OCI-LY3 (cell line): Measurements from ENCODE around the gene VPS13D.
"Not testable (repeated sequence)": the region's sequence is repeated elsewhere in the genome, so short reads cannot be mapped to it uniquely, and the experiment has no call there.

Experiments
- H2AFZ ChIP-seq: fragments of 200-600, 300-600 bp; shearing (Covaris generic); 2 replicates; pipeline ENCODE4 v1.6.0; 2014; ENCODE audit warnings: antibody characterized with exemption, low read depth, low read length
- H3K27ac ChIP-seq: fragments of 200-600, 300-600 bp; sonication (generic); 2 replicates; pipeline ENCODE4 v1.5.1; 2014; ENCODE audit warnings: mild to moderate bottlenecking, low read length, moderate library complexity, mixed read lengths
- H3K27me3 ChIP-seq: fragments of 200-600, 300-600 bp; sonication (generic); 2 replicates; pipeline ENCODE4 v1.6.1; 2014; ENCODE audit warnings: low read depth, low read length, mixed read lengths
- H3K36me3 ChIP-seq: fragments of 200-600, 300-600 bp; sonication (generic); replicated peaks from 2 replicates; pipeline ENCODE3; 2014; ENCODE audit warnings: low read depth, low read length, mixed read lengths
- H3K4me1 ChIP-seq: fragments of 300-600, 200-600 bp; sonication (generic); 2 replicates; pipeline ENCODE4 v1.6.1; 2014; ENCODE audit warnings: low read length, mixed read lengths
- H3K4me2 ChIP-seq: fragments of 200-600, 300-600 bp; sonication (generic); 2 replicates; pipeline ENCODE4 v1.6.1; 2014; ENCODE audit warnings: low read length, mixed read lengths
- H3K4me3 ChIP-seq: fragments of 300-600, 200-600 bp; sonication (generic); 2 replicates; pipeline ENCODE4 v1.5.1; 2014; ENCODE audit warnings: antibody characterized with exemption, mild to moderate bottlenecking, low read length, moderate library complexity
- H3K79me2 ChIP-seq: fragments of 300-600, 200-600 bp; shearing (Covaris generic); 2 replicates; pipeline ENCODE4 v1.6.1; 2014; ENCODE audit warnings: mild to moderate bottlenecking, low read length, mixed read lengths
- H3K9ac ChIP-seq: fragments of 300-600, 200-600 bp; shearing (Covaris generic); 2 replicates; pipeline ENCODE4 v1.6.0; 2014; ENCODE audit warnings: mild to moderate bottlenecking, low read length, moderate library complexity
- H3K9me3 ChIP-seq: fragments of 200-600, 300-600 bp; shearing (Covaris generic); 2 replicates; pipeline ENCODE4 v1.6.1; 2014; ENCODE audit warnings: low read length, mixed read lengths; ENCODE audit not compliant: insufficient read depth
- H4K20me1 ChIP-seq: fragments of 200-600, 300-600 bp; sonication (generic); 2 replicates; pipeline ENCODE4 v1.6.1; 2016; ENCODE audit warnings: low read length, mixed read lengths; ENCODE audit not compliant: insufficient read depth
- CTCF ChIP-seq: fragments of 200-600, 300-600 bp; sonication (generic); IDR thresholded peaks from 2 replicates; pipeline ENCODE4 v1.5.1; 2014; ENCODE audit warnings: antibody characterized with exemption, low read length, low read depth
- EZH2phosphoT487 ChIP-seq: fragments of 200-600 bp; shearing (Covaris generic); IDR thresholded peaks from 2 replicates; pipeline ENCODE4 v1.6.1; 2018; ENCODE audit warnings: antibody characterized with exemption, mixed run types, low read depth

Gene VPS13D

GRCh38 chr1:12219800-12220199 is 10.0 kb upstream of the VPS13D start:
- Histone ChIP-seq H4K20me1 (no peaks in the 10 kb centered on the region), H3K9me3 (no peaks in the 10 kb centered on the region), H3K36me3 (no peaks in the 10 kb centered on the region), H3K4me1 (no peaks in the 10 kb centered on the region), H3K4me2 (no peak overlapping the region), H3K27me3 (no peaks in the 10 kb centered on the region), H3K27ac (no peak overlapping the region), H3K79me2 (no peaks in the 10 kb centered on the region), H3K4me3 (no peak overlapping the region), H2AFZ (no peak overlapping the region), H3K9ac (no peak overlapping the region)
- TF ChIP-seq CTCF (no peak), EZH2phosphoT487 (no peak)

- no peaks in the 10 kb centered on the region for H3K4me1 ChIP-seq
- H4K20me1 ChIP-seq = no peaks in the 10 kb centered on the region
- no peak overlapping the region for H3K4me2 ChIP-seq
- H3K27ac ChIP-seq = no peak overlapping the region
- H3K36me3 ChIP-seq = no peaks in the 10 kb centered on the region
- no peaks in the 10 kb centered on the region for H3K9me3 ChIP-seq
- no peak overlapping the region for H2AFZ ChIP-seq
- H3K9ac ChIP-seq = no peak overlapping the region
- no peak overlapping the region for H3K4me3 ChIP-seq
- no peaks in the 10 kb centered on the region for H3K27me3 ChIP-seq
- TF ChIP-seq CTCF (no peak), EZH2phosphoT487 (no peak)
- no peaks in the 10 kb centered on the region for H3K79me2 ChIP-seq
Observed at GRCh38 chr1:12220890-12221289, 8.9 kb upstream of the VPS13D start.

- not testable (repeated sequence) for H3K4me1 ChIP-seq, H3K4me3 ChIP-seq, H3K79me2 ChIP-seq, H3K9me3 ChIP-seq, H3K27me3 ChIP-seq, H2AFZ ChIP-seq, H3K27ac ChIP-seq, H3K36me3 ChIP-seq, H4K20me1 ChIP-seq, H3K4me2 ChIP-seq, H3K9ac ChIP-seq
Observed at GRCh38 chr1:12222700-12223099, 7.1 kb upstream of the VPS13D start.

GRCh38 chr1:12224092-12224491 is 5.7 kb upstream of the VPS13D start:
- not testable (repeated sequence) for H3K4me3 ChIP-seq, H3K36me3 ChIP-seq, H3K27me3 ChIP-seq, H3K79me2 ChIP-seq, H2AFZ ChIP-seq, H3K9me3 ChIP-seq, H4K20me1 ChIP-seq, H3K27ac ChIP-seq, H3K4me2 ChIP-seq, H3K9ac ChIP-seq, H3K4me1 ChIP-seq

GRCh38 chr1:12228979-12229378 is 851 bp upstream of the VPS13D start:
- H3K36me3 ChIP-seq = no peaks in the 10 kb centered on the region
- H3K4me1 ChIP-seq = peaks cover 8% of the 10 kb centered on the region
- no peak overlapping the region for H3K4me3 ChIP-seq
- H3K27me3 ChIP-seq = no peaks in the 10 kb centered on the region
- no peak overlapping the region for H3K9ac ChIP-seq
- H3K27ac ChIP-seq = no peak overlapping the region
- peaks cover 16% of the 10 kb centered on the region for H3K79me2 ChIP-seq
- no peaks in the 10 kb centered on the region for H4K20me1 ChIP-seq
- H3K4me2 ChIP-seq = no peak overlapping the region
- no peaks in the 10 kb centered on the region for H3K9me3 ChIP-seq
- H2AFZ ChIP-seq = no peak overlapping the region
- no peak for TF ChIP-seq EZH2phosphoT487
- no peak for TF ChIP-seq CTCF
